HepG2 (cell line): Measurements from ENCODE around the gene HSD17B8.

Source experiments
- CHD2 ChIP-seq: IDR thresholded peaks from 2 replicates; pipeline ENCODE4 v1.6.1; 2011; ENCODE audit warnings: low read depth, low read length, improper control_type of control experiment
- TAF1 ChIP-seq: sonication (generic); formaldehyde crosslinking; IDR thresholded peaks from 2 replicates; pipeline ENCODE4 v1.4.0; 2020; ENCODE audit warnings: missing genetic modification reagents
- TP53 ChIP-seq: sonication (generic); formaldehyde crosslinking; conservative IDR thresholded peaks from 2 replicates; pipeline ENCODE4 v1.4.0; 2020; ENCODE audit warnings: missing genetic modification reagents
- YY1 ChIP-seq: IDR thresholded peaks from 2 replicates; pipeline ENCODE4 v1.6.1; 2011; ENCODE audit warnings: low read length, low read depth, moderate library complexity, mild to moderate bottlenecking; ENCODE audit not compliant: insufficient read depth, insufficient replicate concordance
- ZNF510 ChIP-seq: sonication (generic); formaldehyde crosslinking; IDR thresholded peaks from 2 replicates; pipeline ENCODE4 v1.4.0; 2020; ENCODE audit warnings: low read depth, mild to moderate bottlenecking, missing genetic modification reagents
- ZNF644 ChIP-seq: IDR thresholded peaks from 2 replicates; pipeline ENCODE4 v1.6.1; 2016; ENCODE audit warnings: low read depth
- TF ChIP-seq, protein P1 (sequence below): sonication (generic); formaldehyde crosslinking; IDR thresholded peaks from 2 replicates; pipeline ENCODE4 v1.5.0; 2020; ENCODE audit warnings: mild to moderate bottlenecking, missing genetic modification reagents, moderate library complexity

DNA sequence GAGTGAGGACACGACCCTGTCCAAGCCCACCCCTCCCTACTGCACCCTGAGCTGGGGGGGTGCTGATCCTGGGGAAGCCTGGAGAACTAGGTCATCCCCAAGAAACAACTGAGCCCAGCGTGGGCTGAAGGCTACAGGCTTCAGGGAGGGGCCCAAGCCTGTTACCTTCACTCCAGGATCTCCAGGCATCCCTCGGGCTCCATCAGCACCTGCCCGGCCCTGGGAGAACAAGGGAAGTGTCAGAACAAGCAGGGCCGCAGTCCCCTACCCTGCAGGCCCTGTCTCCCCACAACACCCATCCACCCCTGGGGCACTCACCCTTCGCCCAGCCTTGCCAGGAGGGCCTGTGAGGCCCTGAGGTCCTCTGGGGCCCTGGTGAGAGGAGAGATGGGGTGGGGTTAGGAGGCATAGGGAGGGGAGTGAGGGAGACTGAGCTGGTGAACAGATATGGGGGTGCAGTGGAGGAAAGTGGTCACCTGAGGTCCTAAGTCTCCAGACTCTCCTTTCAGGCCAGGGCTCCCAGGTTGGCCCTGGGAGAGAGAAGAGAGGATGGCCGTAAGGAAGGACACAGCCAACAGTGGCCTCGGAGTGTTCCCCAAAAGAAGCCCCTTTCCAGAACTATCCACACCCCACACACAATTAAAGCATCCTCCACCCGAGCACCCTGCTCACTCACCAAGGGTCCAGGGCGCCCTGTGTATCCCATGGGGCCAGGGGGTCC lies 25.5 kb upstream of the HSD17B8 start:
- no peak for TF ChIP-seq ZNF510 (CRISPR knock-in tag)
- TF ChIP-seq ZNF644 (CRISPR knock-in tag): no peak
- TF ChIP-seq TP53 (CRISPR knock-in tag): no peak
- no peak for TF ChIP-seq TAF1 (CRISPR knock-in tag)
- TF ChIP-seq, protein P1, sequence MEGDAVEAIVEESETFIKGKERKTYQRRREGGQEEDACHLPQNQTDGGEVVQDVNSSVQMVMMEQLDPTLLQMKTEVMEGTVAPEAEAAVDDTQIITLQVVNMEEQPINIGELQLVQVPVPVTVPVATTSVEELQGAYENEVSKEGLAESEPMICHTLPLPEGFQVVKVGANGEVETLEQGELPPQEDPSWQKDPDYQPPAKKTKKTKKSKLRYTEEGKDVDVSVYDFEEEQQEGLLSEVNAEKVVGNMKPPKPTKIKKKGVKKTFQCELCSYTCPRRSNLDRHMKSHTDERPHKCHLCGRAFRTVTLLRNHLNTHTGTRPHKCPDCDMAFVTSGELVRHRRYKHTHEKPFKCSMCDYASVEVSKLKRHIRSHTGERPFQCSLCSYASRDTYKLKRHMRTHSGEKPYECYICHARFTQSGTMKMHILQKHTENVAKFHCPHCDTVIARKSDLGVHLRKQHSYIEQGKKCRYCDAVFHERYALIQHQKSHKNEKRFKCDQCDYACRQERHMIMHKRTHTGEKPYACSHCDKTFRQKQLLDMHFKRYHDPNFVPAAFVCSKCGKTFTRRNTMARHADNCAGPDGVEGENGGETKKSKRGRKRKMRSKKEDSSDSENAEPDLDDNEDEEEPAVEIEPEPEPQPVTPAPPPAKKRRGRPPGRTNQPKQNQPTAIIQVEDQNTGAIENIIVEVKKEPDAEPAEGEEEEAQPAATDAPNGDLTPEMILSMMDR (CRISPR knock-in tag): no peak
- TF ChIP-seq YY1: no peak
- no peak for TF ChIP-seq CHD2
